Amniotic stem cell (primary cell): ENCODE results near the gene AHDC1.

Experiments used
- DNase-seq: peaks from one replicate; lab custom pipeline; 2025; lab: John Stamatoyannopoulos, UW

Gene AHDC1

GRCh38 chr1:27527890-27528817, 75.8 kb downstream of the AHDC1 start:
- DNase-seq, result no peak

- no peak for DNase-seq
These were observed 76.6 kb downstream of the AHDC1 start for GRCh38 chr1:27527223-27527889.

- DNase-seq, result no peak
These were observed 77.2 kb downstream of the AHDC1 start for GRCh38 chr1:27526569-27527222.

- no peak for DNase-seq
These were observed 78.4 kb downstream of the AHDC1 start for GRCh38 chr1:27525296-27526272.

DNA sequence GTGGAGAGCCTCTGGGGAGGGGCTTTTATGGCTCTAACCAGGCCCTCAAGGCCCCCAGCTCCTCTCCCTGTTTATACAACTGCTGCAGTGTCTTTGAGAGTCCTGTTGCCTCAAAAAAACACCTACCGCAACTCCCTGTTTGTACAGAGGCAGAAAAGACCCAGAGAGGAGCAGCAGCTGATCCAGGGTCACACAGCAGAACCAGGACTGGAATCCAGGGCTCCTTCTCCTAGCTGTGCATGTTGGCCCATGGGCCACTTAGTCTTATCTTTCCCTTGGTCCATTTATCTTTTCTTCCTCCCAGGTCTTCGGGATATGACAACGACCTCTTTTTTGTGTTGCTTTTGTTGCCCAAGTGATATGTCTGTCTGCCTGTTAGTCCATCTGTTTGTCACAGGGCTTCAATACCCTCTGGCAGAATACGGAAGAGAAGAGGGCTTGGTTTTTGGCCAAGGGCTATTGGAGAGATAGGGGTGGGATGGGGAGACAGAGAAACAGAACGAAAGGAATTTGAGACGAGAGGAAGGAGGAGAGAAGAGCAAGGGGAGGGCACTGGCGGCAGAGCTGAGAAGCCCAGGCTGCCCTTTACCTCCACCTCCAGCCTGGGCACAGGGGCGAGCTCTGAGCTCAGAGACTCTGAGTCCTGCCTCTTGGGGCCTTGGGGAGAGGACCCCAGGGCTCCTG, 80.5 kb downstream of the AHDC1 start:
- no peak for DNase-seq

GRCh38 chr1:27522432-27523336, 81.3 kb downstream of the AHDC1 start:
- DNase-seq, result no peak

GRCh38 chr1:27521861-27522431, 82.0 kb downstream of the AHDC1 start:
- DNase-seq, result no peak

DNA sequence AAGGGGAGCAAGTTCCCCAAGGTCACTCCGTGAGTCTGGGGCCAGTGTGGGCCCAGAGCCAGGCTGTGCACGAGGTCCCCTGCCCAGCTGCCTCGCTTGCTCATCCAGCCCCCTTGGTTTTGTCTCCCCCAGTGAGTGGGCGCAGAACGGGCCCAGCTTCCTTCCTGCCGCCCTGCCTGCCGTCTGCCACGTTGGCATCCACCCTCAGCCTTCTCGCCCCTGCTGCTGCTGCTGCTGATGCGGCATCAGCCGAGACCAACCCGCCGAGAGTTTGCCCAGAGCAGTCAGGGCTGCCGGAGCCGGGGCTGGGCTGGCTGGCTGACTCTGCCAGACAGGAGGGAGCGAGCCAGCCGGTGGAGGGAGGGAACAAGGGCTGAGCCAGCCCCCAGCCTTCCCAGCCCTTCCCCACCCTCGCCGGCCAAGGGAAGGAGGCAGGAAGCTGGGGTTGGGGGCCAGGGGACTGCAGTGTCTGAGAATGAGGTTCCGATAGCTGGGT, 82.6 kb downstream of the AHDC1 start:
- no peak for DNase-seq

DNA sequence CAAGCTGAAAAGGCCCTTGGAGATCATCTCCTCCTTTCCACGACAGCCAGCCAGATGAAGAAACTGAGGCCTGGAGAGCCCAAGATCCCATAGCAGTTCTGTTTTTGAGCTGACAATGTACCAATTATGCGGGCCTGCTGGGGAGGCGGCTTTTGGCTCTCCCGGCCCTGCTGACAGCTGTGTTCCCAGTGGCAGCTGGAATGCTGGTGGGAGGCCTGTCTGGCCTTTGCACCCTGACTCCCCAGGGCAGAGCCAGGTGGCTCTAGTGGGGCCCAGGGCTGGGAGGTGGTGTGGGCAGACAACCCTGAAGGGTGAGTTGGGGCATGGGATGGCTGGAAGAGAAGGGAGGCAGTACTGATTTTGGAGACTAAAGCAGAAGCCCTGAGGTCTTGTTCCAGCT, 83.3 kb downstream of the AHDC1 start:
- no peak for DNase-seq

DNA sequence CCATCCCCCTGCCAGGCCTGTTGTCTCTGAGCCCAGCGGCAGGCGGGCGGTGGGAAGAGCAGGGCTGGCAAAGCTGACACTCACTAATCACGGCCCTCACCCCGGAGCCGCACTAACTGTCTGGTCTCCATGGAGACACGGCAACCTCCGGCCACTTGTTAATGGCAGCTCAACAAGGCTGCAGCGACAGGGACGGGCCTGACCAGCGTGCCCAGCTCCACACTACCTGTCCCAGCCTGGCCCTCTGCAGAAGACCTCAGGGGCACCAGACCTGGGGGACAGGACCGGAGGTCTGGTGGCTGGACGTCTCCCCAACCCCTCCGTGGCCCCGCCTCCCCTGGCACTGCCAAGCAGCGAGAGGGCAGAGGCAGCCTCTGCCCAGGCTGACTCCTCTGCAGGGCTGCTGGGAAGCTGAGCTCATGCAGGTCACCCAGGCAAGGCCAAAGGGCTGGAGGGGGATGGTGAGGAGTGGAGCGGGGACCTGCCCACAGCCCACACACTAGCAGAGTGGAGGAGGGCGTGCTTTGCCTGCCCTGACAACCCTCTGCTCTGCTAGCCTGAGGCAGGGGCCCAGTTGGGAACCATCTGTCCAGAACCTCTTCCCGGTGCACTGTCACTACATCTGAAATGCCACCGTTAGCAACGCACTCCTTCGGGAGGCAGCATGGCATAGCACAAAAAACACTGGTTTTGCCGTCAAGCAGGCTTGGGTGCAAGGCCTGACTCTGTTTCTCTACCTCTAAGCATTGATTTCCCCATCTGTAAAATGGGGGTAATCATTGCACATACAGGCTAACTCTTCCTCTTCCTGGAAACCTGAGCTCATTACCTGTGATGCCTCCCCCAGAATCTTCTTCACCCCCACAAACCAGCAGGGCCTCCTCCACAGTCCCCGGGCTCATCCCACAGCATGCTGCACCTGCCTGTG, 84.3 kb downstream of the AHDC1 start:
- DNase-seq, result no peak

- DNase-seq, result no peak
These were observed 85.1 kb downstream of the AHDC1 start for GRCh38 chr1:27518808-27519207.

DNA sequence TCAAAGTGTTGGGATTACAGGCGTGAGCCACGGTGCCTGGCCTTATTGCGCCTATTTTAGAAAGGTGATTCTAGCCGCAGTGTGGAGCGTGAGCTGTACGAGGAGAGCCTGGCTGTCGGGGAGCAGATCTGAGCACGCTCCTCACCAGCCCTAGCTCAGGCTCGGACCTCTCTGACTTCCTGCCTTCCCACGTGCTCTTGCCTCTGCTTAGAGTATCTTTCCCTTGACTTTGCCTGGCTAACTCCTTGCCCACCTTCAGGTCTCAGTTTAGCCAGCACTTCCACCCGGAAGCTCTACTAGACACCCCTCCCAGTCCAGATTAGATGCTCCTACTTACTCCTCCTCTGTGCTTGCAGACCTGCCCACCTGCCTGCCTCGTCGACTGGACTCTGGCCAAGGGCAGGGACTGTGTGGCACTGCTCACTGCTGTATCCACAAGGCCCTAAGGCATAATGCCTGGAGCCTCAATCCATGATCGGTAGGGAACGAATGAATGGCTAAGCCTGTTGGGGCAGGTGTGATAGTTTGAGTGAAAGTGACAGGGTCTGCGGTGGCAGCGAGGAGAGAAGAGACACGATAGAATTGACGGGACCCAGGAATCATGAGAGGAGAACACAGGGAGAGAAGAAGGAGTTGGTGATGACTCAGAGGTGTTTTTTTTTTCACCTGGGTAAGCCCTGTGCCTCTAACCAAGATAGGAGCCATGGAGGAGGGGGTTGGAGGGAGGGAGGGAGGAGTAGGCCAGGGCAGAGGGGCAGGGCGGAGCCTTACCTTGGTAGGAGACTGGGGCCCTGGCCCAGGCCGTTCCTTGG, 85.8 kb downstream of the AHDC1 start:
- DNase-seq, result no peak

- no peak for DNase-seq
These were observed 86.6 kb downstream of the AHDC1 start for GRCh38 chr1:27517301-27517700.

GRCh38 chr1:27515626-27516025, 88.3 kb downstream of the AHDC1 start:
- no peak for DNase-seq

- DNase-seq, result no peak
These were observed 90.0 kb downstream of the AHDC1 start for GRCh38 chr1:27513958-27514357.

DNA sequence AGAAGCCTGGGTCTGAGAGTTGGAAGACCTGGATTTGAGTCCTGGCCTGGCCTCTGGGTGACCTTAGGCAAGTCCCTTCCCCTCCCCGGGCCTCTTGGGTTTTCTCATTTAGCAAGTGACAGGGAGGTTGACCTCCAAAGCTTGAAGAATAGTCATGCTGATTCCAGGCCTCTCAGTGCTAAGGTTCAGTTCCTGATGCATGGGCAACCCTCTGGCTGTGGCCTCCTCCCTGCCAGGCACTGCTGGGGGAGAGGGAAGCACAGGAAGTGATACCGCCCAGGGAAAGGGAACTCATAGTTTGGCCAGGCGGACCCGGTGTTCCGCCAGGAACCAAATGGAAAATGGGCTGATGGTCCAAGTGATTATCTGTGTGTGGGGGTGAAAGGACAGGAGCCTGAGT, 90.4 kb downstream of the AHDC1 start:
- no peak for DNase-seq
